ENCODE data around the gene MMP17. TPM values are rescaled to one million over a fixed set of nuclear protein-coding genes. Genes with fewer than 3 reads are reported as not detected.

The MMP17 gene
- total RNA-seq, 4 donors from 2014 or later: 1.3 to 3.1 (median 1.9) TPM

DNA sequence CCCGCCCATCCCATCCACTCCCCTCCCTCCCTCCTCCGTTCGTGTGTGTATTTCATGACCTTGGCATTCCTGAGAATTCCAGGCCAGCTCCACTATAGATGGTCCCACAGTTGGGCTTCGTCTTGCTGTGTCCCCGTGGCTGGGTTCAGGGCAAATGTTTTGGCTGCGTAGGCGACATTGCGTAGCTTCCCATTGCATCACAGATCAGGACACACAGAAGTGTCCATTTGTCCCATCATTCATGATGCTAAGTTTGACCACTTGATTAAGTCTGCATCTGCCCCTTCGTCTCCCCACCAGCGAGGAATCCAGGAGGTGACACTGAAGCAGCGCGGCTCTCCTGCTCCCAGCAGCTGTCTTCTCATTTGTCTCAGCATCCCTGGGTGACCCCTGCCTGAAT is 38.6 kb upstream of the MMP17 start:
- Histone ChIP-seq H3K9me3 (no peaks in the 10 kb centered on the region), H3K27ac (no peak overlapping the region), H3K27me3 (no peaks in the 10 kb centered on the region), H3K36me3 (peaks cover 21 to 100% (median 26%) of the 10 kb centered on the region in 3 donors), H3K4me1 (peaks cover 0 to 5% (median 1%) of the 10 kb centered on the region in 3 donors), H3K4me3 (no peak overlapping the region)
- whole genome bisulfite sequencing, 2 donors: 94 to 95% methylated on average over 9 to 12 of the region's 12 CpGs
- TF ChIP-seq, protein P1, sequence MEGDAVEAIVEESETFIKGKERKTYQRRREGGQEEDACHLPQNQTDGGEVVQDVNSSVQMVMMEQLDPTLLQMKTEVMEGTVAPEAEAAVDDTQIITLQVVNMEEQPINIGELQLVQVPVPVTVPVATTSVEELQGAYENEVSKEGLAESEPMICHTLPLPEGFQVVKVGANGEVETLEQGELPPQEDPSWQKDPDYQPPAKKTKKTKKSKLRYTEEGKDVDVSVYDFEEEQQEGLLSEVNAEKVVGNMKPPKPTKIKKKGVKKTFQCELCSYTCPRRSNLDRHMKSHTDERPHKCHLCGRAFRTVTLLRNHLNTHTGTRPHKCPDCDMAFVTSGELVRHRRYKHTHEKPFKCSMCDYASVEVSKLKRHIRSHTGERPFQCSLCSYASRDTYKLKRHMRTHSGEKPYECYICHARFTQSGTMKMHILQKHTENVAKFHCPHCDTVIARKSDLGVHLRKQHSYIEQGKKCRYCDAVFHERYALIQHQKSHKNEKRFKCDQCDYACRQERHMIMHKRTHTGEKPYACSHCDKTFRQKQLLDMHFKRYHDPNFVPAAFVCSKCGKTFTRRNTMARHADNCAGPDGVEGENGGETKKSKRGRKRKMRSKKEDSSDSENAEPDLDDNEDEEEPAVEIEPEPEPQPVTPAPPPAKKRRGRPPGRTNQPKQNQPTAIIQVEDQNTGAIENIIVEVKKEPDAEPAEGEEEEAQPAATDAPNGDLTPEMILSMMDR (IDR thresholded peaks at IDR 0.05): no peak
- TF ChIP-seq POLR2A (IDR thresholded peaks at IDR 0.05): no peak
- DNase-seq: no peak
- intact Hi-C loops (cut with DNase I): no loop called here

DNA sequence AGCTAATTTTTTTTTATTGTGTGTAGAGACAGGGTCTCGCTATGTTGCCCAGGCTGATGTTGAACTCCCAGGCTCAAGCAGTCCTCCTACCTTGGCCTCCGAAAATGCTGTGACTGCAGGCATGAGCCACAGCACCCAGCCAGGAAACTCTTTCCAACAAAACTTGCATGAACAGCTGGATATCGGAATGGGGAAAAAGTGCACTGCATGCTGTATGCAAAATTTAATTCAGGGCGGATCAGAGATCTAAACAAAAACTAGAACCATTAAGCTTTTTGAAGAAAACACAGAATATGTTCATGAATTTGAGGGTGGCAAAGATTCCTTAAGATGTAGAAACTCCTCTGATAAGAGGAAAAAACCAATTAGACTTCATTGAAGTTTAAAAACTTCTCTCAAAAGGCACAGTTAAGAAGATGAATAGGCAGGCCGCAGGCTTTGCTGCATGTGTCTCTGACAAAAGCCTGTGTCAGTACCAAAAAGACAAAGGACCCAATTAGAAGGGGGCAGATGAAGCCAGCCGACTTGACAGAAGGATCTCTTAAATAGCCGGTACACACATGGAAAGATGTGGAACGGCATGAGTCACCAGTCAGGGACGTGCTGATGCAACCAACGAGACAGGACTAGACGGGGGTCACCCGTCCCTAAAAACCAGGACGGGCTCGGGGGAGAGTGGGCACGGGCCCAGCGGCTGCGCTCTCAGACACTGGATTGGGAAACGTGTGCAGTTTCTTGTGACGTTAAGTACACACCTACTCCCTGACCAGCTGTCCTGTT is 34.8 kb upstream of the MMP17 start:
- no peaks in the 10 kb centered on the region for H3K9me3 ChIP-seq
- DNase-seq: no peak
- peaks cover 11 to 96% (median 13%) of the 10 kb centered on the region in 3 donors for H3K36me3 ChIP-seq
- H3K27ac ChIP-seq: no peak overlapping the region
- no peak overlapping the region for H3K4me3 ChIP-seq
- peaks cover 7 to 23% (median 13%) of the 10 kb centered on the region in 3 donors for H3K4me1 ChIP-seq
- intact Hi-C loops (cut with DNase I): no loop called here
- H3K27me3 ChIP-seq: no peaks in the 10 kb centered on the region
- TF ChIP-seq, protein P1 (IDR thresholded peaks at IDR 0.05): no peak
- TF ChIP-seq POLR2A (IDR thresholded peaks at IDR 0.05): no peak
- 71 to 78% methylated on average over 18 of the region's 19 CpGs for WGBS, 2 donors

- H3K27me3 ChIP-seq: no peaks in the 10 kb centered on the region
- peaks cover 7 to 23% (median 13%) of the 10 kb centered on the region in 3 donors for H3K4me1 ChIP-seq
- intact Hi-C loops (cut with DNase I): no loop called here
- H3K36me3 ChIP-seq: peaks cover 9 to 96% (median 15%) of the 10 kb centered on the region in 3 donors
- no peak for DNase-seq
- WGBS, 2 donors: 91 to 100% methylated on average over 6 to 7 of the region's 7 CpGs
- no peaks in the 10 kb centered on the region for H3K9me3 ChIP-seq
- H3K27ac ChIP-seq: no peak overlapping the region
- H3K4me3 ChIP-seq: no peak overlapping the region
- TF ChIP-seq, protein P1 (IDR thresholded peaks at IDR 0.05): no peak
- no peak for TF ChIP-seq POLR2A (IDR thresholded peaks at IDR 0.05)
Measured at GRCh38 chr12:131794061-131794460, 34.1 kb upstream of the MMP17 start.

GRCh38 chr12:131794573-131794972 is 33.6 kb upstream of the MMP17 start:
- DNase-seq: no peak
- H3K27ac ChIP-seq: no peak overlapping the region
- no peaks in the 10 kb centered on the region for H3K27me3 ChIP-seq
- no peak overlapping the region for H3K4me3 ChIP-seq
- peaks cover 7 to 23% (median 13%) of the 10 kb centered on the region in 3 donors for H3K4me1 ChIP-seq
- H3K9me3 ChIP-seq: no peaks in the 10 kb centered on the region
- peaks cover 14 to 96% (median 19%) of the 10 kb centered on the region in 3 donors for H3K36me3 ChIP-seq
- no peak for TF ChIP-seq POLR2A (IDR thresholded peaks at IDR 0.05)
- TF ChIP-seq, protein P1 (IDR thresholded peaks at IDR 0.05): no peak
- 72 to 87% methylated on average over 10 of the region's 10 CpGs for WGBS, 2 donors
- intact Hi-C loops (cut with DNase I): no loop called here

DNA sequence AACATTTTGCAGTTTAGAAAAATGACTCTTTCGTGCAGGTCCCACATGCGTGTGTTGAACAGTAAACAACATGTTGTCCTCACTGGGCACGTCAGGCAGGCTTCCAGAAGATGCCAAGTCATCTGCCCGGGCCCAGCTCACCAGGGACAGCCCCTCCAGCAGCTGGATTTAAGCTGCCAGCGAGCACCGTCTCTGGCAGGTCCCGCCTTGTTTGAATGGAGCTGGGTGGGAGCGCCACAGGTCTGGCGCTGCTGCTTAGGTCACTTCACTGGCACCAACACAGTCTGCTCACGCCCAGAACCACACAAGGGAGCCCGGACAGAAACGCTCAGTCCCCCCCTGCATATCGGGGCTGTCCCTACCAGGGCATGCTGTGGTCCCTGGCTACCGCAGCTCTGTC is 33.1 kb upstream of the MMP17 start:
- peaks cover 15 to 96% (median 18%) of the 10 kb centered on the region in 3 donors for H3K36me3 ChIP-seq

More for the DNA sequence above, 33.1 kb upstream of the MMP17 start:
- TF ChIP-seq, protein P1 (IDR thresholded peaks at IDR 0.05): no peak
- no peak for TF ChIP-seq POLR2A (IDR thresholded peaks at IDR 0.05)
- no peaks in the 10 kb centered on the region for H3K9me3 ChIP-seq
- no peak overlapping the region for H3K4me3 ChIP-seq
- H3K27ac ChIP-seq: no peak overlapping the region
- DNase-seq: no peak
- intact Hi-C loops (cut with DNase I): no loop called here
- WGBS, 2 donors: 44 to 60% methylated on average over 4 to 13 of the region's 14 CpGs
- H3K4me1 ChIP-seq: peaks cover 7 to 26% (median 13%) of the 10 kb centered on the region in 3 donors
- H3K27me3 ChIP-seq: no peaks in the 10 kb centered on the region

Measured in esophagus squamous epithelium (tissue), 5 donors.